Measurements from ENCODE around the gene DUOXA1.

The DUOXA1 gene

DNA sequence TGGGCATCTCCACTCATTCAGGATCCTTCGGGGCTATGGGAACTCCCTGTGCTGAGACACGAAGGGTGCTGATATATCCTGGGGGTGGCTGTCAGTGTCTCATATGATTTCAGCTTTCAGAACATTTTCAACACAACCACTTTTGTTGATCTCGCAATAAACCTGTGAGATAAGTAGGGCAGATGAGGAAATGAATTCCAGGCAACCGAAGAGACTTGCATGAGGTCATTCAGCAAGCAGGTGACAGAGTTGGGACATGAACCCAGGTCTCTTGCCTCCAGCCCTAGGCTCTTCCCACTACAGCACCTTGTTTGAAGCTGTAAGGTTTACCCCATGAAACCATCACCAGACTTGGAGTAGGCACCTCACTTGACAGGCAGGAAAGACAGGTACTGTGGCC is 16.7 kb upstream of the DUOXA1 start:
- in situ Hi-C loops (cut with MboI; ENCODE audit: low pct_unique_long_range_greater_than_20kb, low sequenced_read_pairs, unreplicated experiment), result no loop called here
- TF ChIP-seq, protein P1, sequence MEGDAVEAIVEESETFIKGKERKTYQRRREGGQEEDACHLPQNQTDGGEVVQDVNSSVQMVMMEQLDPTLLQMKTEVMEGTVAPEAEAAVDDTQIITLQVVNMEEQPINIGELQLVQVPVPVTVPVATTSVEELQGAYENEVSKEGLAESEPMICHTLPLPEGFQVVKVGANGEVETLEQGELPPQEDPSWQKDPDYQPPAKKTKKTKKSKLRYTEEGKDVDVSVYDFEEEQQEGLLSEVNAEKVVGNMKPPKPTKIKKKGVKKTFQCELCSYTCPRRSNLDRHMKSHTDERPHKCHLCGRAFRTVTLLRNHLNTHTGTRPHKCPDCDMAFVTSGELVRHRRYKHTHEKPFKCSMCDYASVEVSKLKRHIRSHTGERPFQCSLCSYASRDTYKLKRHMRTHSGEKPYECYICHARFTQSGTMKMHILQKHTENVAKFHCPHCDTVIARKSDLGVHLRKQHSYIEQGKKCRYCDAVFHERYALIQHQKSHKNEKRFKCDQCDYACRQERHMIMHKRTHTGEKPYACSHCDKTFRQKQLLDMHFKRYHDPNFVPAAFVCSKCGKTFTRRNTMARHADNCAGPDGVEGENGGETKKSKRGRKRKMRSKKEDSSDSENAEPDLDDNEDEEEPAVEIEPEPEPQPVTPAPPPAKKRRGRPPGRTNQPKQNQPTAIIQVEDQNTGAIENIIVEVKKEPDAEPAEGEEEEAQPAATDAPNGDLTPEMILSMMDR (IDR thresholded peaks at IDR 0.05; ENCODE audit: extremely low read depth, insufficient read depth, missing control alignments), result no peak
- no peak for DNase-seq (ENCODE audit: low spot score)

DNA sequence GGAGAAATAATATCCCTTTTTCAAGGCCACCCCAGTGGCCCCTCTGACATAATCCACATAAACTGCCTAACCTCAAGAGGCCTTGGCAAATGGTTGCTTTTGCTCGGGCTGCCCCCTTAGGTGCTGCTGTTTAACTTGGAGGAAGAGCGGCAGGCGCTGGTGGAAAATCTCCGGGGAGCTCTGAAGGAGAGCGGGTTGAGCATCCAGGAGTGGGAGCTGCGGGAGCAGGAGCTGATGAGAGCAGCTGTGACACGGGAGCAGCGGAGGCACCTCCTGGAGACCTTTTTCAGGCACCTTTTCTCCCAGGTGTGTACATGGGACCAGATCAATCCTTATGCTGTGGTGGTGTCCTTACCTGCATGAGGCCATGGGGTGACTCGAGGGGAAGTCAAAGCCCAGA is 15.1 kb upstream of the DUOXA1 start:
- TF ChIP-seq, protein P1 (IDR thresholded peaks at IDR 0.05; ENCODE audit: extremely low read depth, insufficient read depth, missing control alignments), result no peak
- no peak for DNase-seq (ENCODE audit: low spot score)
- in situ Hi-C loops (cut with MboI; ENCODE audit: low pct_unique_long_range_greater_than_20kb, low sequenced_read_pairs, unreplicated experiment), result no loop called here

DNA sequence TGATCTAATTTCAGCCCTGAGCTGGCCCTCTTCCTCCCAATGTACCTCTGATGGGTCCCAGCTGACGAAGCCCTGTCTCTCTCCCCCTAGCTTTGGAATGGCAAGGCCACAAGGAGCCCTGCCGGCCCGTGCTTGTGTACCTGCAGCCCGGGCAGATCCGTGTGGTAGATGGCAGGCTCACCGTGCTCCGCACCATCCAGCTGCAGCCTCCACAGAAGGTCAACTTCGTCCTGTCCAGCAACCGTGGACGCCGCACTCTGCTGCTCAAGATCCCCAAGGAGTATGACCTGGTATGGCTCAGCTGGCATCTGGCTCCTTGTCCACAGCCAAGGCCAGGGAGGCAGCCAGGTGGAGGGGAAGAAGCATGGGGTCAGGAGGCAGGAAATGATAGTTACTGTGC is 14.3 kb upstream of the DUOXA1 start:
- TF ChIP-seq, protein P1 (IDR thresholded peaks at IDR 0.05; ENCODE audit: extremely low read depth, insufficient read depth, missing control alignments), result no peak
- no peak for DNase-seq (ENCODE audit: low spot score)
- in situ Hi-C loops (cut with MboI; ENCODE audit: low pct_unique_long_range_greater_than_20kb, low sequenced_read_pairs, unreplicated experiment), result no loop called here

DNA sequence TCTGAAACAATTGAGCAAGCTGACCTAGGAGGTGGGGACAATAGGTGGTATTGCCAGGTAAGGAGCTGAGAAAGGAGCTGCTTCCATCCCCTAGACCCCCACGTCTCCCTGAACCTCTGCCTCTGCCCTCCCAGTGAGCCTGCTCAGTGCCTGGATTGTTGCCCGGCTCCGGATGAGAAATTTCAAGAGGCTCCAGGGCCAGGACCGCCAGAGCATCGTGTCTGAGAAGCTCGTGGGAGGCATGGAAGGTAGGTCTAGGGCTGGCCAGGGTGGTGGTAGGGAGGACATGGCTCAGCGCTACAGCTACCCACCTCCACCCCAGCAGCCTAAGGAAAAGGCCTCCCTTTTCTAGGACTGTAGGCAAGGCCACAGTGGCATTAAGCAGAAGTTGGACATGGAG is 13.4 kb upstream of the DUOXA1 start:
- in situ Hi-C loops (cut with MboI; ENCODE audit: low pct_unique_long_range_greater_than_20kb, low sequenced_read_pairs, unreplicated experiment), result no loop called here

DNA sequence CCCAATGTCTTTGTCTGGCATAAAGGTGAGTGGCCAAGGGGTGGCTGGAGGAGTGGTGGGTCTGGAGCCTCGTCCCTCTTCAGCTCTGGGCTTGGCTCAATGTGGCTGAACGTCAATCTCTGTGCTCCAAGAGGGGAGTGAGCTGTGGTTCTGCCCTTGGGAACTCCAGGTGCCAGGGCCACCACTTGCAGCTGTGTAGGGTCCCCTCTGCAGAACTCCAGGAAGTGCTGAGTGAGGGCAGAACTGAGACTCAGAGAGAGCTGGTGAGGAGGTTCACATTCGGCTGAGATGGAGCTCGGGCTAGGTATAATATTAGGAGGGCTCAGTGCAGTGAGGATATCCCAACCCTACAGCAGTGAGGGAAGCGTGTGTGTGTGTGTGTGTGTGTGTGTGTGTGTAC is 11.7 kb upstream of the DUOXA1 start:
- no peak for DNase-seq (ENCODE audit: low spot score)
- in situ Hi-C loops (cut with MboI; ENCODE audit: low pct_unique_long_range_greater_than_20kb, low sequenced_read_pairs, unreplicated experiment), result no loop called here
- TF ChIP-seq, protein P1 (IDR thresholded peaks at IDR 0.05; ENCODE audit: extremely low read depth, insufficient read depth, missing control alignments), result no peak

More for the DNA sequence above, 13.4 kb upstream of the DUOXA1 start:
- no peak for DNase-seq (ENCODE audit: low spot score)
- TF ChIP-seq, protein P1 (IDR thresholded peaks at IDR 0.05; ENCODE audit: extremely low read depth, insufficient read depth, missing control alignments), result no peak

DNA sequence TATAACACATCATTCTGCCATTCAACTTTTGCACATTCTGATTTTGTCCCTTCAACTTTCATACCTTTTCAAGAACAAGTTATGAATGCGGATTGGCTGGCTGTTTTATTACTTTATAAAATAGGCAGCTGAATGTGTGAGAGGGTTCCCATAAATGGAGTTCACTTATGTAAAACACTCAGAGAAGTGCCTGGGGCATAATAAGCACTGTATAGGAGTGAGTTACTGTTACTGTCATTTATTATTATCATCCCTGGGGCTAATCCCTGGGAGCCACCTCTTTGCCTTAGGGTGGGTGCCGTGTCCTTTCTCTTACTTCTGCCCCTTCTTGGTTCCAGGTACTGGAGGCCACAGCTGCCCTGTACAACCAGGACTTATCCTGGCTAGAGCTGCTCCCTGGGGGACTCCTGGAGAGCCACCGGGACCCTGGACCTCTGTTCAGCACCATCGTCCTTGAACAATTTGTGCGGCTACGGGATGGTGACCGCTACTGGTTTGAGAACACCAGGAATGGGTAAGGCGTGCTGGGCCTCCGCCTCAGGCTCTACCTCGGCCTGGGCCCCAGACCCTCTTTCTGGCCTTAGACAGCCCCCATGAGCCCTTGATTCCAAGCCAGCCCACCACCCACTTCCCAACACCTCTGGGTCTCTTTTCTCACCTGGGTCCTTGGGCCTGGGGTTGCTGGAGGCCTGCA is 11.0 kb upstream of the DUOXA1 start:
- in situ Hi-C loops (cut with MboI; ENCODE audit: low pct_unique_long_range_greater_than_20kb, low sequenced_read_pairs, unreplicated experiment), result no loop called here
- no peak for DNase-seq (ENCODE audit: low spot score)
- TF ChIP-seq, protein P1 (IDR thresholded peaks at IDR 0.05; ENCODE audit: extremely low read depth, insufficient read depth, missing control alignments), result no peak
